Kidney (tissue), 14 donors: ENCODE results near the gene SAG. TPM values are rescaled to one million over a fixed set of nuclear protein-coding genes. Genes with fewer than 3 reads are reported as not detected.

Source experiments
- DNase-seq, 5 donors: peaks; one replicate each; pipeline ENCODE4 v3.0.0-alpha.2; 2013 to 2020
- FAIRE-seq: peaks from 2 replicates; lab custom pipeline; 2012; peaks lifted over from hg19 to GRCh38; lab: Jason Lieb, UNC
- H3K27ac ChIP-seq, 2 donors: one replicate each; pipeline ENCODE4 v1.7.0; 2013; ENCODE audit warnings: low read depth in 2 of 2, low read length in 2 of 2, inconsistent platforms in 1 of 2
- H3K27me3 ChIP-seq: one replicate; pipeline ENCODE4 v1.7.1; 2013; ENCODE audit warnings: low read length, inconsistent platforms; ENCODE audit not compliant: control insufficient read depth, insufficient read depth
- H3K36me3 ChIP-seq, 3 donors: one replicate each; pipeline versions ENCODE4 v1.7.0 to v1.7.1; 2013; ENCODE audit warnings: low read length in 3 of 3, control low read depth in 1 of 3, inconsistent platforms in 1 of 3; ENCODE audit not compliant: insufficient read depth in 3 of 3, control insufficient read depth in 2 of 3
- H3K4me1 ChIP-seq, 3 donors: one replicate each; pipeline versions ENCODE4 v1.7.0 to v1.7.1; 2013; ENCODE audit warnings: low read length in 3 of 3, inconsistent platforms in 1 of 3, low read depth in 1 of 3; ENCODE audit not compliant: control insufficient read depth in 2 of 3, insufficient read depth in 2 of 3
- H3K4me3 ChIP-seq, 3 donors: one replicate each; pipeline versions ENCODE4 v1.7.0 to v1.8.1; 2013; ENCODE audit warnings: low read length in 3 of 3, control low read depth in 1 of 3, inconsistent platforms in 1 of 3
- H3K9ac ChIP-seq, 3 donors: one replicate each; pipeline versions ENCODE4 v1.7.0 to v1.7.1; 2013; ENCODE audit warnings: low read length in 3 of 3, control low read depth in 1 of 3, inconsistent platforms in 1 of 3
- H3K9me3 ChIP-seq, 3 donors: one replicate each; pipeline versions ENCODE4 v1.7.0 to v1.7.1; 2013; ENCODE audit warnings: low read length in 3 of 3, control low read depth in 1 of 3, inconsistent platforms in 1 of 3; ENCODE audit not compliant: control insufficient read depth in 2 of 3, insufficient read depth in 1 of 3
- intact Hi-C: fragments of 100-400 bp; cut with DNase I; formaldehyde crosslinking; loops from one replicate; pipeline ENCODE4 v1.11.1; 2022
- polyA plus RNA-seq: library from polyadenylated mRNA; stranded (reverse); fragments of 350-450 nt; fragmentation: Illumina TruSeq; extraction: RNeasy Lipid Tissue Mini Kit (QIAGEN cat#74804); gene quantifications from one replicate; pipeline ENCODE4 v1.2.3, GENCODE V29; 2014; ENCODE audit warnings: low read depth, low replicate concordance; ENCODE audit not compliant: insufficient read depth
- total RNA-seq: library from RNA; stranded (reverse); fragmentation: NEBNext Ultra II Directional; extraction: Animal tissue kit (Norgen Biotek cat#: 25700); gene quantifications from one replicate; pipeline ENCODE4 v1.2.1, GENCODE V29; 2021
- TF ChIP-seq, protein P1 (sequence below): IDR thresholded peaks from 3 replicates; pipeline ENCODE4 v1.5.1; 2012; ENCODE audit warnings: mild to moderate bottlenecking, moderate library complexity, borderline replicate concordance; ENCODE audit not compliant: insufficient read depth; ENCODE audit errors: extremely low read depth
- donor health status: control.
- donor health status: control.
- donor health status: control.
- donor health status: control.
- donor health status: control.
- donor health status: DM: yes; HTN: yes; CAD: no.
- donor health status: Normal renal cell carcinoma (clear cell type).

The SAG gene
- total and polyA plus RNA-seq, 2 donors from 2014 or later = not detected

GRCh38 chr2:233266481-233266880 is 41.1 kb upstream of the SAG start:
- TF ChIP-seq, protein P1, sequence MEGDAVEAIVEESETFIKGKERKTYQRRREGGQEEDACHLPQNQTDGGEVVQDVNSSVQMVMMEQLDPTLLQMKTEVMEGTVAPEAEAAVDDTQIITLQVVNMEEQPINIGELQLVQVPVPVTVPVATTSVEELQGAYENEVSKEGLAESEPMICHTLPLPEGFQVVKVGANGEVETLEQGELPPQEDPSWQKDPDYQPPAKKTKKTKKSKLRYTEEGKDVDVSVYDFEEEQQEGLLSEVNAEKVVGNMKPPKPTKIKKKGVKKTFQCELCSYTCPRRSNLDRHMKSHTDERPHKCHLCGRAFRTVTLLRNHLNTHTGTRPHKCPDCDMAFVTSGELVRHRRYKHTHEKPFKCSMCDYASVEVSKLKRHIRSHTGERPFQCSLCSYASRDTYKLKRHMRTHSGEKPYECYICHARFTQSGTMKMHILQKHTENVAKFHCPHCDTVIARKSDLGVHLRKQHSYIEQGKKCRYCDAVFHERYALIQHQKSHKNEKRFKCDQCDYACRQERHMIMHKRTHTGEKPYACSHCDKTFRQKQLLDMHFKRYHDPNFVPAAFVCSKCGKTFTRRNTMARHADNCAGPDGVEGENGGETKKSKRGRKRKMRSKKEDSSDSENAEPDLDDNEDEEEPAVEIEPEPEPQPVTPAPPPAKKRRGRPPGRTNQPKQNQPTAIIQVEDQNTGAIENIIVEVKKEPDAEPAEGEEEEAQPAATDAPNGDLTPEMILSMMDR = no peak
- Histone ChIP-seq H3K36me3 (peaks cover 2 to 61% (median 42%) of the 10 kb centered on the region in 3 donors), H3K4me1 (no peaks in the 10 kb centered on the region), H3K9ac (no peak overlapping the region), H3K4me3 (no peak overlapping the region), H3K27ac (no peak overlapping the region), H3K9me3 (no peaks in the 10 kb centered on the region), H3K27me3 (no peaks in the 10 kb centered on the region)
- intact Hi-C loops = no loop called here
- DNase-seq (no peak), FAIRE-seq (no peak)

DNA sequence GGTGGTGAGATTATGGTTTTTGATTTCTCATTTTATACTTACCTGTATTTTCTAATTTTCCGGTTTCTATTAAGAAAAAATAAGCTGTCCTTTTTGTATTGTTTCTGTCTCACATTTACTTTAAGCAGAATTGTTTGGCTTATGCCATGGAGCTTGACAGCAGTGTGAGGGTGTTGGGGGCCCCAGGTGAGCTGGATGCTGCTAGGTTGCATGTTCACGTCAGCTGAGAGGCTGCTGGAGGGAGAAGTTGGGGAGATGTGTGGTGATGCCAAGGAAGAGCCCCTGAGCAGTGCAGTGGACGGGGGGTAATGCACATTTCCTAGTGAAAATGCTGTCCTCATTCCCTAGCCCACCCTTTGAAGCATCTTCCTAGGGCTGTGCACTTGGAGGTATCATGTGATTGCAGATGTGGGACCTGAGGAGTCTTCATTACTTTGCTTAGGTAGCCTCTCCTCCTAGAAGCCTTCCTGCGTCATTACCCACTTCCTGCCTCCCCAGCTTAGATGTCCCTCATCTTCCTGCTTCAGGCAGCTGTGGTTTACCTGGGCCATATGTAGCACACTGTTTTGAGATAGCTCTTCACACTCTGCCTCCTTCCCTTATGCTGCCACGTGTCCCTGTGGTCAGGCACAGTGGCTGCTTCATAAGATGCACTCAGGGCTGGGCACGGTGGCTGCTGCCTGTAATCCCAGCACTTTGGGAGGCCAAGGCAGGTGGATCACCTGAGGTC is 39.9 kb upstream of the SAG start:
- TF ChIP-seq, protein P1 = no peak
- no peak for DNase-seq
- intact Hi-C loops = no loop called here
- H3K9ac ChIP-seq = no peak overlapping the region
- FAIRE-seq = no peak
- H3K27ac ChIP-seq = no peak overlapping the region
- no peaks in the 10 kb centered on the region for H3K9me3 ChIP-seq
- H3K4me3 ChIP-seq = no peak overlapping the region
- no peaks in the 10 kb centered on the region for H3K27me3 ChIP-seq
- peaks cover 2 to 57% (median 33%) of the 10 kb centered on the region in 3 donors for H3K36me3 ChIP-seq
- no peaks in the 10 kb centered on the region for H3K4me1 ChIP-seq

GRCh38 chr2:233270366-233270765 is 37.2 kb upstream of the SAG start:
- H3K27ac ChIP-seq = no peak overlapping the region
- no peak overlapping the region for H3K4me3 ChIP-seq
- no peaks in the 10 kb centered on the region for H3K27me3 ChIP-seq
- TF ChIP-seq, protein P1 = no peak
- intact Hi-C loops = no loop called here
- no peaks in the 10 kb centered on the region for H3K9me3 ChIP-seq
- H3K4me1 ChIP-seq = no peaks in the 10 kb centered on the region
- no peak overlapping the region for H3K9ac ChIP-seq
- no peak for DNase-seq
- H3K36me3 ChIP-seq = peaks cover 9 to 57% (median 30%) of the 10 kb centered on the region in 3 donors
- FAIRE-seq = no peak
